Measurements from ENCODE around the gene KLHL1. TPM values are rescaled to one million over a fixed set of nuclear protein-coding genes. Genes with fewer than 3 reads are reported as not detected.

Gene KLHL1
- total RNA-seq, 2 experiments from 2014 or later = not detected

GRCh38 chr13:69769608-69770007 is 338.6 kb downstream of the KLHL1 start:
- Mint-ChIP-seq H3K36me3 (ENCODE audit: low read depth) (no peaks in the 10 kb centered on the region), H3K4me1 (no peaks in the 10 kb centered on the region), H3K27me3 (no peaks in the 10 kb centered on the region), H3K27ac (no peak overlapping the region), H3K4me3 (no peak overlapping the region), H3K9me3 (peaks cover 4% of the 10 kb centered on the region)
- DNase-seq = no peak
- CTCF ChIA-PET = no interaction called here
- POLR2A ChIA-PET = no interaction called here

GRCh38 chr13:69761581-69761980 is 346.7 kb downstream of the KLHL1 start:
- DNase-seq = no peak
- Mint-ChIP-seq H3K4me1 (no peaks in the 10 kb centered on the region), H3K4me3 (no peak overlapping the region), H3K27ac (no peak overlapping the region), H3K9me3 (no peaks in the 10 kb centered on the region), H3K27me3 (no peaks in the 10 kb centered on the region), H3K36me3 (ENCODE audit: low read depth) (no peaks in the 10 kb centered on the region)
- ChIA-PET POLR2A (no interaction called here), CTCF (no interaction called here)

- CTCF ChIA-PET = interaction anchor here (0.6 kb wide), 1 partner anchor 1719 kb away, joined by 4 read pairs; no protein-coding TSS in a partner anchor
- Mint-ChIP-seq H3K27ac (no peak overlapping the region), H3K4me1 (no peaks in the 10 kb centered on the region), H3K27me3 (no peaks in the 10 kb centered on the region), H3K4me3 (no peak overlapping the region), H3K36me3 (ENCODE audit: low read depth) (no peaks in the 10 kb centered on the region), H3K9me3 (peaks cover 5% of the 10 kb centered on the region)
- DNase-seq = no peak
- POLR2A ChIA-PET = no interaction called here
Measured at GRCh38 chr13:69755101-69755500, 353.2 kb downstream of the KLHL1 start.

GRCh38 chr13:69751259-69751658 is 357.0 kb downstream of the KLHL1 start:
- CTCF ChIA-PET = no interaction called here
- no peaks in the 10 kb centered on the region for H3K4me1 Mint-ChIP-seq
- no peak for DNase-seq

GRCh38 chr13:69737129-69737935 is 370.9 kb downstream of the KLHL1 start:
- CTCF ChIA-PET = no interaction called here
- no peaks in the 10 kb centered on the region for H3K4me1 Mint-ChIP-seq
- no peak for DNase-seq

More at GRCh38 chr13:69751259-69751658, 357.0 kb downstream of the KLHL1 start:
- POLR2A ChIA-PET = no interaction called here
- no peaks in the 10 kb centered on the region for H3K27me3 Mint-ChIP-seq
- H3K36me3 Mint-ChIP-seq (ENCODE audit: low read depth) = no peaks in the 10 kb centered on the region
- H3K27ac Mint-ChIP-seq = no peak overlapping the region
- H3K4me3 Mint-ChIP-seq = no peak overlapping the region
- peaks cover 5% of the 10 kb centered on the region for H3K9me3 Mint-ChIP-seq

GRCh38 chr13:69721631-69722030 is 386.6 kb downstream of the KLHL1 start:
- no peak for DNase-seq
- POLR2A ChIA-PET = no interaction called here
- Mint-ChIP-seq H3K27me3 (no peaks in the 10 kb centered on the region), H3K4me1 (no peaks in the 10 kb centered on the region), H3K4me3 (no peak overlapping the region), H3K27ac (no peak overlapping the region), H3K9me3 (peaks cover 3% of the 10 kb centered on the region), H3K36me3 (ENCODE audit: low read depth) (no peaks in the 10 kb centered on the region)
- CTCF ChIA-PET = no interaction called here

More at GRCh38 chr13:69737129-69737935, 370.9 kb downstream of the KLHL1 start:
- H3K27me3 Mint-ChIP-seq = no peaks in the 10 kb centered on the region
- peaks cover 3% of the 10 kb centered on the region for H3K9me3 Mint-ChIP-seq
- no peak overlapping the region for H3K27ac Mint-ChIP-seq
- POLR2A ChIA-PET = no interaction called here
- no peaks in the 10 kb centered on the region for H3K36me3 Mint-ChIP-seq (ENCODE audit: low read depth)
- H3K4me3 Mint-ChIP-seq = no peak overlapping the region

- H3K9me3 Mint-ChIP-seq = peaks cover 3% of the 10 kb centered on the region
- H3K4me3 Mint-ChIP-seq = no peak overlapping the region
- ChIA-PET CTCF (no interaction called here), POLR2A (no interaction called here)
- H3K27ac Mint-ChIP-seq = no peak overlapping the region
- no peak for DNase-seq
- H3K36me3 Mint-ChIP-seq (ENCODE audit: low read depth) = no peaks in the 10 kb centered on the region
- H3K4me1 Mint-ChIP-seq = no peaks in the 10 kb centered on the region
- no peaks in the 10 kb centered on the region for H3K27me3 Mint-ChIP-seq
Measured at GRCh38 chr13:69720278-69720983, 387.8 kb downstream of the KLHL1 start.

- H3K4me3 Mint-ChIP-seq = no peak overlapping the region
- CTCF ChIA-PET = no interaction called here
- no peaks in the 10 kb centered on the region for H3K36me3 Mint-ChIP-seq (ENCODE audit: low read depth)
- H3K9me3 Mint-ChIP-seq = no peaks in the 10 kb centered on the region
- no peak for DNase-seq
- H3K4me1 Mint-ChIP-seq = no peaks in the 10 kb centered on the region
- no peak overlapping the region for H3K27ac Mint-ChIP-seq
- no peaks in the 10 kb centered on the region for H3K27me3 Mint-ChIP-seq
- POLR2A ChIA-PET = no interaction called here
Measured at GRCh38 chr13:69706807-69707206, 401.4 kb downstream of the KLHL1 start.

- Mint-ChIP-seq H3K9me3 (no peaks in the 10 kb centered on the region), H3K4me3 (no peak overlapping the region), H3K27ac (no peak overlapping the region), H3K4me1 (no peaks in the 10 kb centered on the region), H3K36me3 (ENCODE audit: low read depth) (no peaks in the 10 kb centered on the region), H3K27me3 (no peaks in the 10 kb centered on the region)
- CTCF ChIA-PET = no interaction called here
- POLR2A ChIA-PET = no interaction called here
- DNase-seq = no peak
Measured at GRCh38 chr13:69704311-69704710, 403.9 kb downstream of the KLHL1 start.

- no peaks in the 10 kb centered on the region for H3K27me3 Mint-ChIP-seq
- H3K27ac Mint-ChIP-seq = no peak overlapping the region
- no peaks in the 10 kb centered on the region for H3K4me1 Mint-ChIP-seq
- ChIA-PET CTCF (no interaction called here), POLR2A (no interaction called here)
- no peaks in the 10 kb centered on the region for H3K9me3 Mint-ChIP-seq
- no peaks in the 10 kb centered on the region for H3K36me3 Mint-ChIP-seq (ENCODE audit: low read depth)
- no peak overlapping the region for H3K4me3 Mint-ChIP-seq
- DNase-seq = no peak
Measured at GRCh38 chr13:69690999-69691398, 417.3 kb downstream of the KLHL1 start.

- ChIA-PET CTCF (no interaction called here), POLR2A (no interaction called here)
- Mint-ChIP-seq H3K4me1 (no peaks in the 10 kb centered on the region), H3K27me3 (no peaks in the 10 kb centered on the region), H3K27ac (no peak overlapping the region), H3K9me3 (no peaks in the 10 kb centered on the region), H3K4me3 (no peak overlapping the region), H3K36me3 (ENCODE audit: low read depth) (no peaks in the 10 kb centered on the region)
- no peak for DNase-seq
Measured at GRCh38 chr13:69683921-69684686, 424.1 kb downstream of the KLHL1 start.

GRCh38 chr13:69681722-69682121 is 426.5 kb downstream of the KLHL1 start:
- Mint-ChIP-seq H3K4me3 (no peak overlapping the region), H3K4me1 (no peaks in the 10 kb centered on the region), H3K36me3 (ENCODE audit: low read depth) (no peaks in the 10 kb centered on the region), H3K9me3 (no peaks in the 10 kb centered on the region), H3K27me3 (no peaks in the 10 kb centered on the region), H3K27ac (no peak overlapping the region)
- ChIA-PET POLR2A (no interaction called here), CTCF (no interaction called here)
- DNase-seq = no peak

GRCh38 chr13:69677343-69677742 is 430.9 kb downstream of the KLHL1 start:
- H3K36me3 Mint-ChIP-seq (ENCODE audit: low read depth) = no peaks in the 10 kb centered on the region
- H3K27me3 Mint-ChIP-seq = no peaks in the 10 kb centered on the region
- ChIA-PET POLR2A (no interaction called here), CTCF (no interaction called here)
- no peak overlapping the region for H3K27ac Mint-ChIP-seq
- DNase-seq = no peak
- H3K4me3 Mint-ChIP-seq = no peak overlapping the region
- H3K9me3 Mint-ChIP-seq = peaks cover 2% of the 10 kb centered on the region
- H3K4me1 Mint-ChIP-seq = no peaks in the 10 kb centered on the region

Measured in activated CD4-positive, alpha-beta memory T cell treated with anti-CD3 and anti-CD28 coated beads, Interleukin-2, amount 10 ng/mL, durations not matched to agents 7 days and 5 days (primary cell).